ENCODE data around the gene GSTA1.
"Not testable (repeated sequence)": the region's sequence is repeated elsewhere in the genome, so short reads cannot be mapped to it uniquely, and the experiment has no call there.

The GSTA1 gene

DNA sequence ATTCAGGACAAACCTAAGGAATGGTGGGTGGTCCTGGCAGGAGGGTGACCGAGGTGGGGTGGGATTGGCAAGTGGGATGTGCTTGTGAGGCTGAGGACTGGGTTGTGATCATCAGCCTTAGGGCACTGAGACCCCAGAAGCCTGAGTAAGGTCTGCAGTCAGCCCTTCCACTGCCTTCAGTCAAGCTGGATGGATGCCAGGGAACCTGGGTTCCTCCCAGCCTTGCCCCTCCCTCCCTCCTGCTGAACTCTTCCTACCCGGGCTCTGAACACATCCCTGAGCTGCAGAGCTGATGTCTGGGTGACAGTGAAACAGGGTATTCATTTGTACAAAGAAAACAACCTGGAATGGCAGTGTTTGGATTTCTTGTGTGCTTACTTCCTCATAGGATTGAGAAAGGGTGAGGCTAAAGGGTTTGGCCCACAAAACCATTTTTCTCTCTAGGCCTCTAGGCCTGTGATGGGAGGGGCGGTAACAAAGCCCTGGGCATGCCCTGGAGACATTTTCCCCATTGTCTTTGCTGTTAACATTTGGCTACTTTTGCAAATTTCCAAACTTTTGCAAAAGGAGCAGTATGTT, 20.8 kb downstream of the GSTA1 start:
- not testable (repeated sequence) for H3K36me3 ChIP-seq (ENCODE audit: control insufficient read depth in 2 of 2, insufficient read depth in 2 of 2, low read length in 2 of 2); H3K4me3 ChIP-seq (ENCODE audit: low read length in 2 of 2); H3K9ac ChIP-seq (ENCODE audit: low read depth in 1 of 2, low read length in 2 of 2); H3K27me3 ChIP-seq (ENCODE audit: control insufficient read depth in 2 of 2, insufficient read depth in 2 of 2, low read length in 2 of 2); H3K4me1 ChIP-seq (ENCODE audit: control insufficient read depth in 2 of 2, insufficient read depth in 2 of 2, low read length in 2 of 2); H3K9me3 ChIP-seq (ENCODE audit: control insufficient read depth in 2 of 2, low read length in 2 of 2)
- peak overlapping the region in 1 of 2 donors; percentile 55 for H3K27ac ChIP-seq (ENCODE audit: low read depth in 2 of 2, low read length in 2 of 2)

DNA sequence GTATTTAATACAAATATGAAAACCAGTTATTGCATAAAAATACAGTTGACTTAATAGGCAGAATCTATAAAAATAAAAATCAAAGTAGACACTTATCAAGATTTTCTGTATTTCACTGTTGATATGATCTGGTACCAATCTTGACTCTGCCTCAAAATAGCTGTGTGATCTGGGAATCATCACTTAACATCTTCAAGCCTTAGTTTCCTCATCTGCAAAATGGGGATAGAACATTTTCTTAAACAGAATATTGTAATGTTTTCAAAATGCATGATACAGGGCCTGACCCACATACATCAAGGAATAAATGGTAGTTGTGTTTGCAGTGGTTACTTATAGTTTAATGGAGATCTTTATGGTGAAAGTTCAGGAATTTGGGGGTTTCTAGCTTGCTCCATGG, 21.4 kb downstream of the GSTA1 start:
- not testable (repeated sequence) for H3K36me3 ChIP-seq (ENCODE audit: control insufficient read depth in 2 of 2, insufficient read depth in 2 of 2, low read length in 2 of 2); H3K9ac ChIP-seq (ENCODE audit: low read depth in 1 of 2, low read length in 2 of 2); H3K27me3 ChIP-seq (ENCODE audit: control insufficient read depth in 2 of 2, insufficient read depth in 2 of 2, low read length in 2 of 2); H3K9me3 ChIP-seq (ENCODE audit: control insufficient read depth in 2 of 2, low read length in 2 of 2); H3K4me3 ChIP-seq (ENCODE audit: low read length in 2 of 2); H3K4me1 ChIP-seq (ENCODE audit: control insufficient read depth in 2 of 2, insufficient read depth in 2 of 2, low read length in 2 of 2)
- peak overlapping the region in 1 of 2 donors; percentile 55 for H3K27ac ChIP-seq (ENCODE audit: low read depth in 2 of 2, low read length in 2 of 2)

DNA sequence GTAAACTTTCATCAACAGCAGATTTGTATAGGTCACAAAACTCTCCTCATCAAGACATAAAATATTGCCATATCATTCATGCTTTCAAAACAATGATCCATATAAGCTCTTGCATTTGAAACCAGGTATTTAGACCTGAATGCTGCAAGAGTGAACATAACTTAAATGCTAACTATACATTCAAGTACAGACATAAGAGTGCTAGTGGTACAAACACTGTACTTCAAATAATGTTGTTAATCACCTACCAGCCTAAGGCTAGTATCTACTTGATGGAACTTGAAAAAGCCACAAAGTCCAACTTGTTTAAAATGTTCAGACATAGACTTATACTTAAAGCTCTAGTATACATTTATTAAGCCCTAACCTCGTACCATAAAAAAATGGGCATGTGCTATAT, 24.4 kb downstream of the GSTA1 start:
- Histone ChIP-seq H3K27me3 (ENCODE audit: control insufficient read depth in 2 of 2, insufficient read depth in 2 of 2, low read length in 2 of 2) (no peaks in the 10 kb centered on the region), H3K27ac (ENCODE audit: low read depth in 2 of 2, low read length in 2 of 2) (no peak overlapping the region), H3K36me3 (ENCODE audit: control insufficient read depth in 2 of 2, insufficient read depth in 2 of 2, low read length in 2 of 2) (no peaks in the 10 kb centered on the region), H3K4me3 (ENCODE audit: low read length in 2 of 2) (no peak overlapping the region), H3K9me3 (ENCODE audit: control insufficient read depth in 2 of 2, low read length in 2 of 2) (no peaks in the 10 kb centered on the region), H3K9ac (ENCODE audit: low read depth in 1 of 2, low read length in 2 of 2) (no peak overlapping the region), H3K4me1 (ENCODE audit: control insufficient read depth in 2 of 2, insufficient read depth in 2 of 2, low read length in 2 of 2) (no peaks in the 10 kb centered on the region)

DNA sequence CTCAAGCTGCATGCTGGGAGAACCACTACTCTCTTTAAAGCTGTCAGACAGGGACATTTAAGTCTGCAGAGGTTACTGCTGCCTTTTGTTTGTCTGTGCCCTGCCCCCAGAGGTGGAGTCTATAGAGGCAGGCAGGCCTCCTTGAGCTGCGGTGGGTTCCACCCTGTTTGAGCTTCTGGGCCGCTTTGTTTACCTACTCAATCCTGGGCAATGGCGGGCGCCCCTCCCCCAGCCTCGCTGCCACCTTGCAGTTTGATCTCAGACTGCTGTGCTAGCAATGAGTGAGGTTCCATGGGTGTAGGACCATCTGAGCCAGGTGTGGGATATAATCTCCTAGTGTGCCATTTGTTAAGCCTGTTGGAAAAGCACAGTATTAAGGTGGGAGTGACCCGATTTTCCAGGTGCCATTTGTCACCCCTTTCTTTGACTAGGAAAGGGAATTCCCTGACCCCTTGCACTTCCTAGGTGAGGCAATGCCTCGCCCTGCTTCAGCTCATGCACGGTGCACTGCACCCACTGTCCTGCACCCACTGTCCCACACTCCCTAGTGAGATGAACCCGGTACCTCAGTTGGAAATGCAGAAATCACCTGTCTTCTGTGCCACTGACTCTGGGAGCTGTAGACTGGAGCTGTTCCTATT, 26.8 kb downstream of the GSTA1 start:
- H3K9me3 ChIP-seq (ENCODE audit: control insufficient read depth in 2 of 2, low read length in 2 of 2); H3K27ac ChIP-seq (ENCODE audit: low read depth in 2 of 2, low read length in 2 of 2); H3K27me3 ChIP-seq (ENCODE audit: control insufficient read depth in 2 of 2, insufficient read depth in 2 of 2, low read length in 2 of 2); H3K9ac ChIP-seq (ENCODE audit: low read depth in 1 of 2, low read length in 2 of 2); H3K4me1 ChIP-seq (ENCODE audit: control insufficient read depth in 2 of 2, insufficient read depth in 2 of 2, low read length in 2 of 2); H3K4me3 ChIP-seq (ENCODE audit: low read length in 2 of 2); H3K36me3 ChIP-seq (ENCODE audit: control insufficient read depth in 2 of 2, insufficient read depth in 2 of 2, low read length in 2 of 2): not testable (repeated sequence)

DNA sequence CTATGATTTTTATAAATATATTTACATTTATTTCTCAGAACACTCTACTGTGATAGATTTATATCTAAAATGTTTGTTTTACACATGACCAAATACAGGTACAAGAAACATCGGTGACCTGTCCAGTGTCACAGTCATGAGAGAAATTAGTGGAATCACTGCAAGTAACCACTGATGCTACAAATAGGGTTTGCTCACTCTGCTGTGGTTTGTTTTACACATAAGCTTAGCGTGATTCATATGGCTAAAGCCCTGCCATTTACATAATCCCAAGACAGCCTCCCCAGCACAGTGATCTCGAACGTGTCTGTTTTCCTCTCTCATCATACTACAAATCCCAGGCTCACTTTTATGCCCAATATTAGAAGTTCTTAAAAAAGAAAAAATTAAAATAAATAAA, 34.2 kb downstream of the GSTA1 start:
- H3K9ac ChIP-seq (ENCODE audit: low read depth in 1 of 2, low read length in 2 of 2); H3K9me3 ChIP-seq (ENCODE audit: control insufficient read depth in 2 of 2, low read length in 2 of 2); H3K4me1 ChIP-seq (ENCODE audit: control insufficient read depth in 2 of 2, insufficient read depth in 2 of 2, low read length in 2 of 2); H3K4me3 ChIP-seq (ENCODE audit: low read length in 2 of 2); H3K27ac ChIP-seq (ENCODE audit: low read depth in 2 of 2, low read length in 2 of 2); H3K36me3 ChIP-seq (ENCODE audit: control insufficient read depth in 2 of 2, insufficient read depth in 2 of 2, low read length in 2 of 2); H3K27me3 ChIP-seq (ENCODE audit: control insufficient read depth in 2 of 2, insufficient read depth in 2 of 2, low read length in 2 of 2): not testable (repeated sequence)

DNA sequence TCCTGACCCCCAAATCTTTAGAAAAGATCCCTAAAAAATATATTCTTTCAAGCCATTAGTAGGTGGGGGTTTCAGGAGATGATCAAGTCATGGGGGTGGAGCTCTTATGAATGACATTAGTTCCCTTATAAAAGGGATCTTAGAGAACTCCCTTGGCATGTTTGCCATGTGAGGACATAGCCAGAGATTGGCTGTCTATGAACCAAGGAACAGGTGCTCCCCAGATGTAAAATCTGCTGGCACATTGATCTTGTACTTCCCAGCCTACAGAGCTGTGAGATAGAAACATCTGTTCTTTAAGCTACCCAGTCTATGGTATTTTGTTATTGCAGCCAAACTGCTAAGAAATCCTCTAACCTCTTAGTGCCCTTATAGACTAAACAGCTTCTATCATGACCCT, 36.0 kb downstream of the GSTA1 start:
- not testable (repeated sequence) for H3K27me3 ChIP-seq (ENCODE audit: control insufficient read depth in 2 of 2, insufficient read depth in 2 of 2, low read length in 2 of 2); H3K4me1 ChIP-seq (ENCODE audit: control insufficient read depth in 2 of 2, insufficient read depth in 2 of 2, low read length in 2 of 2)

DNA sequence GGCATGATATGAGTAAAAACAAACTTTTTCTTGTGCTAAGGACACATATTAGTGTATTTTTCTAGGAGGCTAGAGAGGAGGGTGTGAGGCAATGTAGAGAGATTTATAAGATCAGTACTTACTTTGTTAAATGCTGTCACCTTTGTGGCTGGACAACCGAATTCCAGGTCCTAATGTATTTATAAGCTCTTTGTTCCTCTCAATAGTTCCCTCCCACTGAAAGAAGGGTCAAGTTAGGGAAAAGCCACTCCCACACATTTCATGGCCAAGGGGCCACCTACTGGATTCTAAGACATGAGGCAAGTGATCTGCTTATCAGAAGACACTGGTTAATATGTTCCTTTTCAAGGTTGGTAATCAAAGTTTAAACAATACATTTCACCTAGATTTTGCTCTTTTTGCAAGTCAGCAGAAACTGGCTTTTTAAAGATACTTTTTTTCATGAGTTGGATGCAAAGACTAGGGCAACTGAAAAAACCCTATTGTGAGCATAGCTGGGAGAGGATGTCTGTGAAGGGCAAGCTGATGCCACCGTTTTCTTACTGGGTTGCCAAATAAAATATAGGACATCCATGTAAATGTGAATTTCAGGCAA, 40.2 kb downstream of the GSTA1 start, which contains the start of gene GSTA2:
Gene GSTA2, minus strand, starts transcription at position 154 of the 595 bp plus-strand sequence. CDS start 5,528 bp downstream, outside the sequence.
- H3K27me3 ChIP-seq (ENCODE audit: control insufficient read depth in 2 of 2, insufficient read depth in 2 of 2, low read length in 2 of 2); H3K27ac ChIP-seq (ENCODE audit: low read depth in 2 of 2, low read length in 2 of 2); H3K9me3 ChIP-seq (ENCODE audit: control insufficient read depth in 2 of 2, low read length in 2 of 2); H3K9ac ChIP-seq (ENCODE audit: low read depth in 1 of 2, low read length in 2 of 2); H3K4me1 ChIP-seq (ENCODE audit: control insufficient read depth in 2 of 2, insufficient read depth in 2 of 2, low read length in 2 of 2); H3K4me3 ChIP-seq (ENCODE audit: low read length in 2 of 2); H3K36me3 ChIP-seq (ENCODE audit: control insufficient read depth in 2 of 2, insufficient read depth in 2 of 2, low read length in 2 of 2): not testable (repeated sequence)

More for the DNA sequence above, 36.0 kb downstream of the GSTA1 start:
- H3K9me3 ChIP-seq (ENCODE audit: control insufficient read depth in 2 of 2, low read length in 2 of 2); H3K4me3 ChIP-seq (ENCODE audit: low read length in 2 of 2); H3K9ac ChIP-seq (ENCODE audit: low read depth in 1 of 2, low read length in 2 of 2); H3K27ac ChIP-seq (ENCODE audit: low read depth in 2 of 2, low read length in 2 of 2); H3K36me3 ChIP-seq (ENCODE audit: control insufficient read depth in 2 of 2, insufficient read depth in 2 of 2, low read length in 2 of 2): not testable (repeated sequence)

DNA sequence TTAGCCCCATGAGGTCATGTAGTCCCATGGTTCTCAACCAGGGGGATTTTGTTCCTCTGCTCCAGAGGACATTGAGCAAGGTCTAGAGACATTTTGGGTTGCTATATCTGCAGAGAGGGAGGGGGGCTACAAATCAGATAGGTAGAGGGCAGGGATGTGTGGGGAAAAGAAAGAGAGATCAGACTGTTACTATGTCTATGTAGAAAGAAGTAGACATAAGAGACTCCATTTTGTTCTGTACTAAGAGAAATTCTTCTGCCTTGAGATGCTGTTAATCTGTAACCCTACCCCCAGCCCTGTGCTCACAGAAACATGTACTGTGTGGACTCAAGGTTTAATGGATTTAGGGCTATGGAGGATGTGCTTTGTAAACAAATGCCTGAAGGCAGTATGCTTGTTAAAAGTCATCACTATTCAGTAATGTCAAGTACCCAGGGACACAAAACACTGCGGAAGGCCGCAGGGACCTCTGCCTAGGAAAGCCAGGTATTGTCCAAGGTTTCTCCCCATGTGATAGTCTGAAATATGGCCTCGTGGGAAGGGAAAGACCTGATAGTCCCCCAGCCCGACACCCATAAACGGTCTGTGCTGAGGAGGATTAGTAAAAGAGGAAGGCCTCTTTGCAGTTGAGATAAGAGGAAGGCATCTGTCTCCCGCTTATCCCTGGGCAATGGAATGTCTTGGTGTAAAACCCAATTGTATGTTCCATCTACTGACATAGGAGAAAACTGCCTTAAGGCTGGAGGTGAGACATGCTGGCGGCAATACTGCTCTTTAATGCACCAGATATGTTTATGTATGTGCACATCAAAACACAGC, 41.7 kb downstream of the GSTA1 start:
- H3K4me1 ChIP-seq (ENCODE audit: control insufficient read depth in 2 of 2, insufficient read depth in 2 of 2, low read length in 2 of 2); H3K9me3 ChIP-seq (ENCODE audit: control insufficient read depth in 2 of 2, low read length in 2 of 2); H3K4me3 ChIP-seq (ENCODE audit: low read length in 2 of 2); H3K27ac ChIP-seq (ENCODE audit: low read depth in 2 of 2, low read length in 2 of 2); H3K9ac ChIP-seq (ENCODE audit: low read depth in 1 of 2, low read length in 2 of 2); H3K27me3 ChIP-seq (ENCODE audit: control insufficient read depth in 2 of 2, insufficient read depth in 2 of 2, low read length in 2 of 2); H3K36me3 ChIP-seq (ENCODE audit: control insufficient read depth in 2 of 2, insufficient read depth in 2 of 2, low read length in 2 of 2): not testable (repeated sequence)

DNA sequence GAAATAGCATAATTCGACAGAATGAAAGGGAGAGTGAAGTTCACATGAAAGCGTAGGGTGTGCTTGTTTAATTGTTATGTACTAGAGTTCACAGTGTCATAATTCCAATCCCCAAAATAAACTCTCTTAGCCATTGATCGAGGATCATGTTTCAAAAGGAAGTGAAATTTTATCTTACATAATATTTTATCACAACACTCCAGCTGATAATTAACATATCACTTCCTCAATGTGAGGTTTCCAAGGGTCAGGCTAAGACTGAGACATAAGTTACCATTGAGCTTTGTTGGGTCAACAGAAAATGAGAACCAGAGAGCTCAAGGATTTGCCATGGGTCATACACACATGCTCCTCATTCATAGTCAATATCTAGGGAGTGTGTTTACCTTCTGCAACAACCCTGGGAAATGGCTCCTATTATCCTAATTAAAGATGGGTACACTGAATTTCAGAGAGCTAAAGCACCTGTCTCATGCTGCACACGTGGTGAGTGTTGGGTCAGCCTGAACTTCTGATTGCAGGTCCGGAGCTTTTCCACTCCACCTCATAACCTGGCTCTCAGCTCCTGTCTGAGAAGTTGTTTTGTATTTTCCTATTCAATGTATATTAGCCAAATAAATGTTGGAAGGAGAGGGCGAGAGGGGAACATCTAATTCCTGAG, 43.4 kb downstream of the GSTA1 start:
- Histone ChIP-seq H3K9me3 (ENCODE audit: control insufficient read depth in 2 of 2, low read length in 2 of 2) (no peaks in the 10 kb centered on the region), H3K27ac (ENCODE audit: low read depth in 2 of 2, low read length in 2 of 2) (no peak overlapping the region), H3K9ac (ENCODE audit: low read depth in 1 of 2, low read length in 2 of 2) (no peak overlapping the region), H3K4me1 (ENCODE audit: control insufficient read depth in 2 of 2, insufficient read depth in 2 of 2, low read length in 2 of 2) (no peaks in the 10 kb centered on the region), H3K27me3 (ENCODE audit: control insufficient read depth in 2 of 2, insufficient read depth in 2 of 2, low read length in 2 of 2) (no peaks in the 10 kb centered on the region), H3K4me3 (ENCODE audit: low read length in 2 of 2) (no peak overlapping the region), H3K36me3 (ENCODE audit: control insufficient read depth in 2 of 2, insufficient read depth in 2 of 2, low read length in 2 of 2) (no peaks in the 10 kb centered on the region)

DNA sequence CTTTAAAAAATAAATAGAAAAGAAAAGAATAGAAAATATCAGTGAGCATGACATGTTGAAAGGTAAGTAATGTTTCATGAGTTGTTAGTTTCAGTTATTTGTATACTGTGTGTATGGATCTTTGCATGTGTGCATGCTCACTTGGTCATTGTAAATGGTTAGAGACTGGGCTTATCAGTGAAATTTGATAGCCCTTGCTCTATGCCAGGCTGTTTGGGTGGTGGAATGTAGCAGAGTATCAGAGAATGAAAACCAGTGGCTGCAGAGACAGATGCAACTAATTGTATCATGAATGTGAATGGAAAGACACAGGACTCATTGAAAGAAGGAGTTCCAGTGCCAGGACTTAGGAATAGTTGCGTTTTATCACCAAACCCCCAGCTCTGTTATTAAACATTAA, 44.5 kb downstream of the GSTA1 start:
- H3K9me3 ChIP-seq (ENCODE audit: control insufficient read depth in 2 of 2, low read length in 2 of 2) = no peaks in the 10 kb centered on the region
- H3K4me1 ChIP-seq (ENCODE audit: control insufficient read depth in 2 of 2, insufficient read depth in 2 of 2, low read length in 2 of 2) = no peaks in the 10 kb centered on the region
- H3K27ac ChIP-seq (ENCODE audit: low read depth in 2 of 2, low read length in 2 of 2) = no peak overlapping the region
- H3K9ac ChIP-seq (ENCODE audit: low read depth in 1 of 2, low read length in 2 of 2) = no peak overlapping the region
- H3K27me3 ChIP-seq (ENCODE audit: control insufficient read depth in 2 of 2, insufficient read depth in 2 of 2, low read length in 2 of 2) = no peaks in the 10 kb centered on the region
- no peaks in the 10 kb centered on the region for H3K36me3 ChIP-seq (ENCODE audit: control insufficient read depth in 2 of 2, insufficient read depth in 2 of 2, low read length in 2 of 2)
- no peak overlapping the region for H3K4me3 ChIP-seq (ENCODE audit: low read length in 2 of 2)
